Measurements from ENCODE around the gene NRK.
A peak's percentile ranks its signal among the peaks of the same experiment; 100 is the strongest.
"Not testable (repeated sequence)": the region's sequence is repeated elsewhere in the genome, so short reads cannot be mapped to it uniquely, and the experiment has no call there.

Gene NRK

DNA sequence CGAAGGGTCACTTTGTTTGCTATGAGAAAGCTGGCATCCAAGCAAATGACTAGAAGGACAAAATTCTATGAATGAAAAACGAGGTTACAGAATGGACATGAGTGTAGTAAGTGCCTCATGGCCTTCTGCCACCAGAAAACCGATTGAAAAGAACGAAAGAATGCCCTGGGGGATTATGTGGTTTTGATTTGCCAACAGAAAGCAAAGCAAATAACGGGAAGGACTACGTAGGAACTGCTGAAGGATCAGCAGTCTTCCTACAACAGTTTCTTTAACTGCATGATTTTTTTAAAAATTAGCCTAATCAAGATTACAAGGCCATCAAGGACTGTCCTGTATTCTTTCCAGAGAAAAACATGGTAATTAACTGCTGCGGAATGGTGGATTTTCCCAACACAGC is 50.6 kb downstream of the NRK start:
- no peak for DNase-seq (ENCODE audit: low read depth, low spot score)
- H3K4me3 ChIP-seq (ENCODE audit: low read length), result no peak overlapping the region

DNA sequence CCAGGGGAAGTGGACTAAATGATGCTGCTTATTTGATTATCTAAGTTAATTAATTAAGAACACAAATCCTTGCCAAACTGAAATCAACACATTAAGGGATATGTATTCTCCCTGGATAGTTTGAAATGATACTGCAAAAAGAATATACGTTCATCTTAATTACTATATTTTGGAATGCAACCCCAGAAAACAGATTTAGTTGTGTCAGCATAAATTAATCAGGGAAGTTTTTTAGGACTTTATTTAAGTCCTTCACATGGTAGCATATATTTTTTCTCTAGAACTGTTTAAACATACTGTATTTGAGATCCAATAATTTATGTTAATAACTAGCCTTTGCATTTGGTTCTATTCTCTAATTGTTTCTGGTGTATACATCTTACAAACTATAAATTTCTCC is 52.5 kb downstream of the NRK start:
- H3K4me3 ChIP-seq (ENCODE audit: low read length), result no peak overlapping the region
- no peak for DNase-seq (ENCODE audit: low read depth, low spot score)

DNA sequence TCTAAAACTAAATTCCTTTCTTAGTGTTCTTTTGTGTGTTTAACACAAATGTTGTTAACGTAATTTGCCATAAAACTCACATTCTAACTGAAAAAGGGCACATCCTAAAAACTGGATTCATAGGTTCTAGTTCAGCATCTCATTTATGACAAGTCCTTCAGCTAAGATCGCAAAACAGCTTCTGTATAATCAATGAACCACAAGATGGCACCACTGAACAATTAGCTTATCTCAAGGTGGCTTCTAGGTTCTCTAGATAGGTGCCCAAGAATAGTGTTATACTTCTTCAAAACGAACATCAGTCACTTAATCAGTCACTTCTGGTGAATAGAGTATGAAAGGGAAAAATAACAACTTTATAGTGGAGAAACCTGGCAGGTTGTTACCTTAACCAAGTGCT is 54.3 kb downstream of the NRK start:
- H3K4me3 ChIP-seq (ENCODE audit: low read length), result no peak overlapping the region
- DNase-seq (ENCODE audit: low read depth, low spot score), result peak; percentile 10

DNA sequence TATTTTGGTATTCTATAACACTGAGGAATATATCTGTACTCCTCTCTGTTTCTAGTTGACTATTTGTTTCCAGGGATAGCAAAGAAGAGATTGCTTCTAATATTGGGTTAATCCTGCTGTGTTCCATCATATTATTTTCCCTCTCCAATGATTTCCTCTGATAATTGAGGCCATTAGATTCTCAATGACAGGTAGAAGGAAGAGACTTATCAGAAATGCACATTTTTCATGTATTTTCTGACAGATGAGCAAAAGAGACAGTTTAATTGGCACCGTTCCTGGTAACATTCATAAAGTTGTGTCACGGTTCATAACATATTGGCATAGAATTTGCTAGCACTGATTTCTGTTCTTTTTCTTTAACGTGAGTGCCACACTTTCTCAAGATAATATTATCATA is 58.2 kb downstream of the NRK start:
- no peak overlapping the region for H3K4me3 ChIP-seq (ENCODE audit: low read length)
- no peak for DNase-seq (ENCODE audit: low read depth, low spot score)

DNA sequence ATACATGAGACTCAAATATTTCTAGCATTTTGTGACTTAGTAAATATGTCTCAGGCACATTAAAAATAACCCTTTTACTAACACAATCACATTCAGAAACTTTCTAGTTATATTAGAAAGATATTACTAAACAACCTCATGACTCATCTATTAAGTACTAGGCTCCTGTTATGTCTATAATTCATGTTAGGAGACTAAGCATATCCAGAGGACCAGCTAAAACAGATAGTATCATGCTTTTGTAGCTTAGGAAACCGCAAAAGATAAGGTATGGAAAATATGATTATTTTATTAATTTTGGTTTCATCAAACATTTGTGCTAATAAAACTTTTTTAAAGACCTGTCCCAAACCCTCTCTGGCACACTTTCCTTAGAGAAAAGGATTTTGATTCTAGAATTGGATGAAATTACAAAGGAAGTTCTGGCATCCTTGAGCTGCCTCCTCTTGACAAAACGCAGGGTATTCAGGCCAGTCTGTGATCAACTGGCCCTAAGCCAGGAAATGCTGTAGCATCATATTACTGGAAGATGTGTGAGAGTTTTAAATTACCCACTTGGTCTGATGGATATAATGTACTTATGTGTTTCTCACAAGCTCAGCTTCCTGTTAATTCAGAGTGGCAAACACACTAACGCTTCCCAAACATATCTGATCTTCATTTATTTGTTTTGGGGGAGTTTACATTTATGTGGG is 60.4 kb downstream of the NRK start:
- DNase-seq (ENCODE audit: low read depth, low spot score), result no peak
- H3K4me3 ChIP-seq (ENCODE audit: low read length), result no peak overlapping the region

DNA sequence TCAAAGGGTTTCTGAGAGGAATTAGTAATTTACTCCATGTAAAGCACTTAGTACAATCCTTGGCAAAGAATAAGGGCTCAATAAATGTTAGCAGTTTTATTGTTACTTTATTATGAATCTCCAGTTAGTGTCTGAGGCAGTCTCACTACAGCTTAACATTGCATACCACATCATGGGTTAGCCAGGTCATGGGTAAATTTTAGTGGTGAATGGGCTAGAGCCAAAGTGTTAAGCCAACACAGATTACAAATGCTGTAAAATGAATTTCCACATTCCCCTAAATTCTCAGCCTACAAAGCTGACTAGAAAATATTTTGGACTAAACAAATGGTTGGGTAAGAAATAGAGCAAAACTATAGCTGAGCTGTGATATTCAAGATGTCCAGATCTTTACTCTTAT is 72.4 kb downstream of the NRK start:
- DNase-seq (ENCODE audit: low read depth, low spot score), result no peak
- no peak overlapping the region for H3K4me3 ChIP-seq (ENCODE audit: low read length)

DNA sequence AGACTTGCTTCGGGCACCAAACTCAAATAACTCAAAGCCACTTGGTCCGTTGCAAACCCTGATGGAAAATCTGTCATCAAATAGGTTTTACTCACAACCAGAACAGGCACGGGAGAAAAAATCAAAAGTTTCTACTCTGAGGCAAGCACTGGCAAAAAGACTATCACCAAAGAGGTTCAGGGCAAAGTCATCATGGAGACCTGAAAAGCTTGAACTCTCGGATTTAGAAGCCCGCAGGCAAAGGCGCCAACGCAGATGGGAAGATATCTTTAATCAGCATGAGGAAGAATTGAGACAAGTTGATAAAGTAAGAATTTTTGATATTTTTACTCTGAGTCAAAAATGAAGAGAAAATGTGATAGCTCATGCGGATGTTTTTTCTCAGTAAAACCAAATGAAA is 87.2 kb downstream of the NRK start:
- no peak overlapping the region for H3K4me3 ChIP-seq (ENCODE audit: low read length)
- DNase-seq (ENCODE audit: low read depth, low spot score), result no peak

DNA sequence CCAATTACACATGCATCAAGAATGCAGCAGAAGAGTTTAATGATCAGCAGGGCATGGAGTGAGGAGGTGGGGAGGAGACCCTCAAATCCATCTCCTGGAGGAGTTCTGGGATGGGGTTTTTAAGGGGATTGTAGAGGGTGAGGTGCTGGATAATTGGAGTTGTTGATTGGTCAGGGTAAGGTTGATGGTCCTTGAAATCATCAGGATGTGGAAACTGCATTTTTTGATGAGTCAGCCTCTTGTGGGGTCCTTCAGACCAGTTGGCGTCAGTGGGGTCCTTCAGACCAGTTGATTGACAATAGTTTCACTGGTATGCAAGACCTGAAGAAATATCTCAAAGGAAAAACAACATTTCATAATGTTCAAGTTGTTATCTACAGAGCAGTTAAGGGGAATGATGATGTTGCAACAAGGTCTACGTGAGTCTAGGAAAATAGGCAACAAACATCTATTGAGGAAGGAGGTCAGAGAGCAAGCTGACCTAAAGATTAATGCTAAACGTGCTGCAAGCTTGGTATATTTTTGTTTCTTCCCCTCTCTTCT is 88.3 kb downstream of the NRK start:
- no peak for DNase-seq (ENCODE audit: low read depth, low spot score)
- H3K4me3 ChIP-seq (ENCODE audit: low read length), result no peak overlapping the region

DNA sequence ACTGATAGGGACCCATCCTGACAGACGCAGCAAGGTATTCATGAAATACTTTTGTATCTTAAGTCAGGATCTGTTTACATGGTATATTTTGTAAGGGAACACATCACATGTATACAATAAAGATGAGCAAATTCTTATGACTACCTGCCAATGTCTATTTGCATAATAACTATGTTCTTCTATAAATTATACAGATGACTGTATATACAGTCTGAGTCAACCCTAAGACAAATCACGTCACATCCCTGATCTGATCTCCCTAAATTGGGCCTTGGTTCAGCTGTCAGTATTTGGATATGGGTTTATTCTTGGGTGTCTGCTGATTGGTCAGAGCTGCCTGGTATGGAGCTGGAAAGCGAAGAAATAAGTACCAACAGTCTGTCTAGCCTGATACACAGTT is 122.9 kb downstream of the NRK start:
- no peak overlapping the region for H3K4me3 ChIP-seq (ENCODE audit: low read length)
- no peak for DNase-seq (ENCODE audit: low read depth, low spot score)

DNA sequence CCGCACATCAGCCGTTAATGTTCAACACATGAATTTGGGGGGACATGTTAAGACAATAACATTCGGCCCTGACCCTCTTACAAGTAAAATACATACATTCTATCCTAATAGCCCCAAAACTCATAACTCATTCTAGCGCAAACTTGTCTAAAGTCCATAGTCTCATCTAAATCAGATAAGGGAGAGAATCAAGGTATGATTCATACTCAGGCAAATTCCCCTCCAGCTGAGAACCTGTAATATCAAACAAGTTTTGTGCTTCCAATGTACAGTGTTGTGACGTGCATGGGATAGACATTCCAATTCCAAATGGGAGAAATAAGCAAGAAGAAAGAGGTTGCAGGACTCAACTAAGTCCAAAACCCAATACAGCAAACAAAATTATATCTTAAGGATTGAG is 147.1 kb downstream of the NRK start:
- H3K4me3 ChIP-seq (ENCODE audit: low read length), result no peak overlapping the region
- DNase-seq (ENCODE audit: low read depth, low spot score), result no peak

DNA sequence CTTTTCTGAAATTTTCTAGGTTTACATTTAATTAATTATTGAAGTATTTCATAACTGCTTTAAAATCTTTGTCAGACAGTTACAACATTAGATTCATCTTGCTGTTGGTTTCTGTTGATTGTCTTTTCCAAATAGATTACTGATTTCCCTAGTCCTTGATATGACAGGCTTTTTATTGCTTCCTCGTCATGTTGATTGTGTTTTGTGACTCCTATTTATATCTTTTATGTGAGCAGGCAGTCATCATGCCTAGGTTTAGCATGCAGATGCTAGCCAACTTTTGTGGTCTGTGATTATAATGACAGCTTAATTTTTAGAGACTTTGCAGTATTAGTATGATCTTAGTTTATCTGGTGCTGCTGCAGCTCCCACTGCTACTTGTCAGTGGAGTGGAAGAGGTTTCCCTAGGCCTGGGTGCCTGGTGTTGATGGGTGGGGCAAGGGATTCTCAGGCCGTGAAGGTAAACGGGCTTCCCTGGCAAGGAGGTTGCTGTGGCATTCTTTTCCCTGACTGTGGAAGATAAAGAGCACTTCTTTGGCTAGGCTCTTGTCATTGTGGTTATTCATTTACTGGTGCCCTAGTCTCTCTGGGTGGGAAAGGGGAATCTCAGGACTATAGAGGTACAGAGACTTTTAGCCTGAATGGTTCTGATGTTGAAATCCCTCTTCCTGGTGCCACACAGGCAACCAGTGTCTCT is 150.5 kb downstream of the NRK start:
- DNase-seq (ENCODE audit: low read depth, low spot score), result no peak
- H3K4me3 ChIP-seq (ENCODE audit: low read length), result no peak overlapping the region

DNA sequence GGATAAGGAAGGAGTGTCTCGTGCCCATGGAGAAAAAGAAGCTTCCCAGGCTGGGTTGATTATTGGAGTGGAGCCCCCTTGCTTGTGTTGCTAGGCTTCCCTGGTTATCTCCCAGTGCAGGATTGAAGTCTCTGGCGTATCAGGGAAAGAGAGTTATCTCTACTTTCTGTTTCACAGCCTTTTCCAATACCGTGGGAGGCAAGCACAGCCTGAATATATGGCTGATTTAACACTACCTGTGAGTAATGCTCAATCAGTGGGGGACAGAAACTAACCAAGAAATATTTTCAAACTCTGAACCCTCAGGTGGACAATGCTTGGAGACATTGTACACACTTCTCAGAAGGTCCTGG is 151.0 kb downstream of the NRK start:
- DNase-seq (ENCODE audit: low read depth, low spot score), result no peak
- no peak overlapping the region for H3K4me3 ChIP-seq (ENCODE audit: low read length)

DNA sequence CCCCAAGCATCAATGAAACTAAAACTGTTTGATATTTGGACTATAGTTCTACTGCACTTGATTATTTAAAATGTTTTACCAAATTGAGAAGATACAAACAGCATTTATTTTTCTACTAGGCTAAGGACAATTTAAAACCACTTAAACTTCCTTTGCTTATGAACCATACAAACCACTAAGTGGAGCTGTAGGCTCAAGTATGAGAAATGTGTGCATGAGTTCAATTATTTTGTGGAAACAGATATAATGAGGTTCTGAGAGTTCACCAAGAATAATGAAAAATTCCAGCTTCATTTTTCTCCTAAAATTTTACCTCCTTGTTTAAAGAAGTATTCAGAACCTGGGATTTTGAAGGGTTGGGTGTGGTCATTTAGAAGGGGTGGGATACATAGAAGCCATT is 153.0 kb downstream of the NRK start:
- DNase-seq (ENCODE audit: low read depth, low spot score), result peak; percentile 5
- no peak overlapping the region for H3K4me3 ChIP-seq (ENCODE audit: low read length)

DNA sequence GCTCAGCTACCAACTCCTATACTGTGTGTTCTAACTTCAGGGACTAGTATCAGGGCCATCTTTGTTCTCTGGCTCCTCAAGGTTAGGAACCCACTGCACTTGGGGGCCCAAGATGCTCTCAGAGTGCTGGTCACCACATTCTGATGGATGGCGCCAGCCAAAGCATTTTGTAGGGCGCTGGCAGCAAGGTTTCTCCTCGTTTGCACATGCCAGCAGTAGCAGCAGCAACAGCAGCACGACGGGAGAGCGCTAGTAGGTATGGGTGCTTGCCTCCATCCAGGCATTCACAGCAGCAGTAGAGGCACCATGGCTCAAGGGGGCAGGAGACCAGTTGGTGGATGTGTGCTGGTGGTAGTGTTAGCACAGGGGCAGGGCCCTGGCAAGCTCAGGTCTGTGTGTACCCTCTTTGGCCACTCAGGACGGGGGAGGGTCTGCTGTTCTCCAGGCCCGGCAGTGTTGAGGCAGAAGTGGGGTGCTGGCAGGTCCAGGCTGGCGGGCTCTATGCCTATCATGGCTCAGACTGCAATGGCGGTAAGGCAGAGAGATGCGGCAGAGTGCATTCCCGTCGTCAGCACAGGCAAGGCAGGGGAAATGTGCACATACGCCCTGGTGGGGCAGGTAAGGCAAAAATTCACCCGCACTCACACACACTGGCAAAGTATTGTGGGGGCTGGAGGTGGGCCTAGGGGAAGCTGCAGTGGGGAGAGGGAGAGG is 159.6 kb downstream of the NRK start:
- no peak for DNase-seq (ENCODE audit: low read depth, low spot score)
- H3K4me3 ChIP-seq (ENCODE audit: low read length), result no peak overlapping the region

DNA sequence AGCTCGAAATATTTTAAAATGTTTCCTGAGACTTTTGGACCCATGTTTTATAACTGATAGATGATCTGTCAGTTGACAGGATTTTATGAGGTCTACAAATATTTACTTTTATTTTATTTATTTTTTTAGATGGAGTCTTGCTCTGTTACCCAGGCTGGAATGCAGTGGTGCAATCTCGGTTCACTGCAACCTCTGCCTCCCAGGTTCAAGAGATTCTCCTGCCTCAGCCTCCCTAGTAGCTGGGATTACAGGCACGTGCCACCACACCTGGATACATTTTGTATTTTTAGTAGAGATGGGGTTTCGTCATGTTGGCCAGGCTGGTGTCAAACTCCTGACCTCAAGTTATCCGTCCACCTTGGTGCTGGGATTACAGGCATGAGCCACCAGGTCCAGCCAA is 166.1 kb downstream of the NRK start:
- DNase-seq (ENCODE audit: low read depth, low spot score); H3K4me3 ChIP-seq (ENCODE audit: low read length): not testable (repeated sequence)

DNA sequence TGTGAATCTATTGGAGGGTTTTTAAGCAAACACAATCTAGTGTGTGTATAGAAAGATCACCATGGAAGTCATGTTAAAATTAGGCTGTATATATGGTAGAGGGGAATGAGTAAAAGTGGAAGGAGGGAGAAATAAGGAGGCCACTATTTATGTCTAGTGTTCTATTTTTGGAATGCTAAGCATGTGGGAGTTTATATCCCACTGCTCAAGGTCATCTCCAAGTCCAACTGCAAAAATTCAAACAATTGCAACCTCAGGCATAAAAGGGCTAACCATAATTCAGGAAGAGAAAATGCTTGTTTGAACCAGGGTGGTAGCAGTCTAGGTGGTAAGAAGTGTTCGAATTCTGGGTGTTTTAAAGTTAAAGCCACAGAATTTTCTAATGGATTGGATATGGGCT is 177.0 kb downstream of the NRK start:
- no peak for DNase-seq (ENCODE audit: low read depth, low spot score)

DNA sequence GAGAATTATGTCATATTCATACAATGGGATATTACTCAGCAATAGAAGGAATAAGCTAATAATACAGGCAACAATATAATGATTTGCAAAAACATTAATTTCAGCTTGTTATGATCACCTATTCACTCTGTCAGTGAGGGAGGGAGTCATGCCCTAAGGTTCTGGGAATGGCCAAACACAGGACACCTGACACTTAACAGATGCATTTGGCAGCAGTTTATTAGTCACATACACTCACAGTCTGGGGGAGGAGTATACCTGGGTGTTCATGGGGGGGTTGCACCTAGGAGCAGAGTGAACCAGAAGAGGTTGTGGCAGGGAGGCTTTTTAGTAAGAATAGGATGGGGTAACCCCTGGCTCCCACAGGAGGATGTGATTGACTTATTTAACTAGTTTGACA is 177.9 kb downstream of the NRK start:
- no peak for DNase-seq (ENCODE audit: low read depth, low spot score)
- no peak overlapping the region for H3K4me3 ChIP-seq (ENCODE audit: low read length)

More for the DNA sequence above, 177.0 kb downstream of the NRK start:
- no peak overlapping the region for H3K4me3 ChIP-seq (ENCODE audit: low read length)

DNA sequence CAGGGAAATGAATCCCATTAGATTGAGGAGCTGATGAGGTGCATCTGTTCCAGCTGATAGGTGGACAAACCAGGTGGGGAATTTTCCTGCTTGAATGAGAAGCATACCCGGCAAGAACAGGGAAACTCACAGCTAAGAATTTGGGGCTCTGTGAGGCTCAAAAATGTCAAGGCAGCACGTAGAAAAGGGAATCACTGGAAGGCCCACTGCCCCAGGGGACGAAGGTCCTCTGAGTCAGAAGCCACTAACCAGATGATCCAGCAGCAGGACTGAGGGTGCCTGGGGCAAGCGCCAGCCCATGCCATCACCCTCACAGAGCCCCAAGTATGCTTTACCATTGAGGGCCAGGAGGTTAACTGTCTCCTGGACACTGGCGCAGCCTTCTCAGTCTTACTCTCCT is 178.3 kb downstream of the NRK start:
- DNase-seq (ENCODE audit: low read depth, low spot score), result not testable (repeated sequence)

DNA sequence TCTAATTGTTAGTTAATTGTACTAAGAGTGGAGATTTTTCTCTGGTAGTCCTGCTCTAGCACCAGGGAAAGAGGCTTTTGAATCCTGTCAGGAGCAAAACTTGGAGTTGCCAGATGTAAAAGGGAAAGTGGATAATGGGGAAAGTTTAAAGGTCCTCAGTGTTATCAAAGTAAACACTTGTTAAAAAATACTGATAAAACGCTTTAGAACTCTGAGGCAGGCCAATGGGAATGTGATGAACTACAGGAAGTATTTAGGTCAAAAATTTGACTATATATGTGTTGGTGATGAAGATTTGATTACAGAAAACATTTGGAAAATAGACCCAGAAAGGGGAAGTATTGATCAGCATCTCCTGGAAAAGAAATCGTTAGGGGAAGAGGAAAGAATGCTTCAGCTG is 183.3 kb downstream of the NRK start:
- DNase-seq (ENCODE audit: low read depth, low spot score), result no peak

More for the DNA sequence above, 178.3 kb downstream of the NRK start:
- not testable (repeated sequence) for H3K4me3 ChIP-seq (ENCODE audit: low read length)

DNA sequence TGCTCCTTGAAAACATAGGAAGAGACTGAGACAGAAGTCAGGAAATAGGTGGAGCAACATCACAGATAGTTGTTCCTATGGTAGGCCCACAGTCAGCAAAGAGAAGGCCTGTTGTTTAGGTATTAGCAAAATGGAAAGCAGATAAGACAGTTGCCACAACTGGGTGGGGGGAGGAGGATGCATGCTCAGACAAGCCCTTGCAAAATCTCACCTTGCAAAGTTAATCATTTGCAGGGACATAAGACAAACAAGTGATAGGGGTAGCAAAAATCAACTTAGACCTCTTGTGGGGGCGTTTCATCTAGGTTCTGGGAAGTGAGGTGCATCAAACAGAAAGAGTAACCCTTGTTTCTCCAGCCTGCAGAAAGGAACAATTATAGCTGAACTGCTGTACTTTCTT is 185.5 kb downstream of the NRK start:
- H3K4me3 ChIP-seq (ENCODE audit: low read length), result no peak overlapping the region
- no peak for DNase-seq (ENCODE audit: low read depth, low spot score)

More for the DNA sequence above, 183.3 kb downstream of the NRK start:
- H3K4me3 ChIP-seq (ENCODE audit: low read length), result no peak overlapping the region

All from Jurkat, Clone E6-1 (cell line).